CMK (cell line): Measurements from ENCODE around the gene CATSPERZ.
"Not testable (repeated sequence)": the region's sequence is repeated elsewhere in the genome, so short reads cannot be mapped to it uniquely, and the experiment has no call there.

Source experiments
- DNase-seq: peaks from one replicate; pipeline ENCODE4 v3.0.0-alpha.2; 2010; ENCODE audit warnings: low read depth

Gene CATSPERZ

DNA sequence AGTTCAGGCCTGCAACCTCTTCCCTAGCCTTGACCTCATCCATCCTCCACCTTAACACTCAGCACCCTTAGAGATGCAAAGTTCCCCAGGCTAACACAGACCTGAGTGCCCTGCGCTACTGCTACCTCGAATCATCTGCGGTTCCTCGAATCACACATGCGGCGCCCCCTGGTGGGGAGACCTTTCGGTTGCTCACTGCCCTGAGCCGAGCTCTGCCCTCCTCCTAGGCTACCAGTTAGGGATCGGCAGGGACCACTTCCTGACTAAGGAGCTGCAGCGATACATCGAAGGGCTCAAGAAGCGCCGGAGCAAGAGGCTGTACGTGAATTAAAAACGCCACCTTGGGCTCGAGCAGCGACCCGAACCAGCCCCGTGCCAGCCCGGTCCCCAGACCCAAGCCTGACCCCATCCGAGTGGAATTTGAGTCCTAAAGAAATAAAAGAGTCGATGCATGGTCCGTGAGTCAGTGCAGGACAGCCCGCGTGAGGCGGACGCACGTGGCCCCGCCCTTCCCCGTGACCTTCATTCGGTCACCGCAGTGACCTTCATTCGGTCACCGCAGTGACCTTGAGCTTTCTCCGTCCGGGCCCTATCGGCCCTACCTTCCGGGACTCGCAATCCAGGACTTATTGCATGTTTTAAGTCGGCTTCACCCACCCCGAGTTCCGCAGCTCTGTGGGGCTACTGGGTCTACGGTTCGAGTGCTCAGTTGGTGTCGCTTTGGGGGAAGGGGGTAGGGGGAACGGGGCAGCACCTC, 4.3 kb downstream of the CATSPERZ start:
- peak; percentile 77 for DNase-seq

GRCh38 chr11:64305075-64305690, 5.0 kb downstream of the CATSPERZ start, which contains the start of gene ESRRA:
Gene ESRRA, plus strand, starts transcription at chr11:64305524. Its CDS starts 1,656 bp downstream, at chr11:64307180.
- peak; percentile 95 for DNase-seq

DNA sequence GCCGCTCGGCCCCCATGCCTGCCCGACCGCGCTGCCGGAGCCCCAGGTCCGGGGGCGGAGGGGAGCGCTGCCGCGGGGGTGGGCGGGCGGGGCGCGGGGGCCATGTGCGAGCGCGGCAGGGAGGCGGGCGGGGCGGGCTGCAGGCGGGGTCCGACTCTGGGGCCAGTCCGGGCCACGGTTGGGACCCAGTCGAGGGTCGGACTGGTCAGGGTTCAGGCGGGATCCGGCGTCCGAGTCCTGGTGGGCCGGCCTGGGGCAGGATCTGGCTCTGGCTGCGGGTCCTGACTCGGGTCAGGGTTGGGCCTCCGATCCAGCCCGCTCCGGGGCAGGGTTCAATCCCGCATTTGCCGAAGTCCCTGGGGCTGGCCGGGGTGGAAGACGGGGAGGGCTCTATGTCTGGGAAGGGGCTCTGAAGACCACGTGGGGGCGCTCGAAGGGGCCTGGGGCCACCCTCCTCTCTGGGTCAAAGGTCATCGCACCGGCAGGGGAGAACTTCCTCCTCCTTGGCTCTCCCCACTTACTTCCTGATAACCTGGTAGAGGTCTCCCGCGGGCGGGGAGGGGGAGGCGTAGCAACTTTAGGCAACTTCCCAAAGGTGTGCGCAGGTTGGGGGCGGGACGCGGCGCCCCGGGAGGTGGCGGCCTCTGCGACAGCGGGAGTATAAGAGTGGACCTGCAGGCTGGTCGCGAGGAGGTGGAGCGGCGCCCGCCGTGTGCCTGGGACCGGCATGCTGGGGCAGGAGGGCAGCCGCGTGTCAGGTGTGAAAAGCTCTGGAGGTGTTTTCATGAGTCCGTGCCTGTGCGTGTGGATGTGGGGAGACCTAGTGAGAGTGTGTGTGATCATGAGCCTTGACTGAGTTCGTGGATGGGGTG, 5.8 kb downstream of the CATSPERZ start:
- no peak for DNase-seq

DNA sequence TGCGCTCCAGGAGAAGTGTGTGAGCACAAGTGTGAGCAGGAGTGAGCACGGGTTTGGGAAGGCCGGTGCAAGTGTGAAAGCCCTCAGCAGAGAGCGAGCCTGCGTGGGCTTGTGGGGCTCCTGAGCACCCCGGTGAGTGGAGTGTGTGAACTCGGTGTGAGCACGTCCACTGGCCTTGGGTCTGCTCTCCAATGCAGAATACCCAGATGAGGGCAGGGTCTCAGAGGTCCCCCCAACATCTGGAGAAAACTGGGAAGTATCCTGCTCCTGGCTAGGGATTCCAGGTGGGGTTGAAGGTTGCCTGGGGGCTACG, 6.4 kb downstream of the CATSPERZ start:
- DNase-seq: no peak

GRCh38 chr11:64306876-64307622, 6.9 kb downstream of the CATSPERZ start:
- no peak for DNase-seq

DNA sequence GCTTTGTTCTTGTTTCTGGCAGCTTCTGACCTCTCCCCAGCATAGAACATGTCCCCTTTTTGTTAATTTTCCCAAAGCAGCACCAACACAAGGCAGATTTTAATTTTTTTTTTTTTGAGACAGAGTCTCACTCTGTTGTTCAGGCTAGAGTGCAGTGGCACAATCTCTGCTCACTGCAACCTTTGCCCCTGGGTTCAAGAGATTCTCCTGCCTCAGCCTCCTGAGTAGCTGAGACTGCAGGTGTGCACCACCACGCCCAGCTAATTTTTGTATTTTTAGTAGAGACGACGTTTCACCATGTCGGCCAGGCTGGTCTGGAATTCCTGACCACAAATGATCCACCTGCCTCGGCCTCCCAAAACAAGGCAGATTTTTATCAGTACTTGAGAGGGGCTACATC, 7.6 kb downstream of the CATSPERZ start:
- not testable (repeated sequence) for DNase-seq

DNA sequence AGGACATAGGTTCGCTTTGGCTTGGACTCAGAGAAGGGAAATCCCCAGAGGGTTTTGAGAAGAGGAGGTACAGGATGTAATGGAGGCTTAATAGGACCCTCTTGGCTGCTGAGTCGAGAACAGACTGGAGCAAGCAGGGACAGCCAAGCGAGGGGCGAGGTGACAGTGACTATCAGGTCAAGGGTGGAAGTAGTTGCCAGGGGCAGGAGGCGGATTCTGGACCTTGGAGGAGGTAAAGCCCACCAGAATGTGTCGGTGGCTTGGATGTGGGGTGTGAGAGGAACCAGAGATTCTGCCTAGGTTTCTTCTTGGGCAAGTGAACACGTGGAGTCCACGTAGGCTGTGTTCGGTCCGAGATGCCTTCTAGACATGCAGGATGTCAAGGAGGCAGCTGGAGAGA, 12.8 kb downstream of the CATSPERZ start:
- DNase-seq: no peak

- no peak for DNase-seq
Measured at GRCh38 chr11:64313491-64314145, 13.5 kb downstream of the CATSPERZ start.

DNA sequence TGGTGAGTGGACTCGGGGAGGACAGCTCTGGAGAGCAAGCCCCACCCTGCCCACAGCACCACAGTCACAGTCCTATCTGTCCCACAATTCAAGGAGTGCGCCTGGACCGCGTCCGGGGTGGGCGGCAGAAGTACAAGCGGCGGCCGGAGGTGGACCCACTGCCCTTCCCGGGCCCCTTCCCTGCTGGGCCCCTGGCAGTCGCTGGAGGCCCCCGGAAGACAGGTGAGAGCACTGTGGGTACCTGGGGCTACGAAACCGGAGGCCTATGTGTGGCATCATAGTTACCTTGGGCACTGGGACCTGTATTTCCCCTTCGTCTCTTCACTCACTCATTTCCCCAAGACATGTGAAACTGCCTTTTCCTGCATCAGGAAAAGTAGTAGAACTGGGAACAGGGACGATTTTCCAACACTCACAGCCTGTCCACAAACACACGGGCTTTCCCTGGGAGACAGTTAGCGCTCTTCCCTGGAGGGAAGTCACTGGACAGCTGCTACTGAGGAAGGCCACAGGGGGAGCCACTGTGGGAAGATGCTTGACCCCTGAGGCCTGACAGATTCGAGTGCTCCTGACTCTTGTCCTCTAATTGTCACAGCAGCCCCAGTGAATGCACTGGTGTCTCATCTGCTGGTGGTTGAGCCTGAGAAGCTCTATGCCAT, 14.1 kb downstream of the CATSPERZ start:
- DNase-seq: no peak

DNA sequence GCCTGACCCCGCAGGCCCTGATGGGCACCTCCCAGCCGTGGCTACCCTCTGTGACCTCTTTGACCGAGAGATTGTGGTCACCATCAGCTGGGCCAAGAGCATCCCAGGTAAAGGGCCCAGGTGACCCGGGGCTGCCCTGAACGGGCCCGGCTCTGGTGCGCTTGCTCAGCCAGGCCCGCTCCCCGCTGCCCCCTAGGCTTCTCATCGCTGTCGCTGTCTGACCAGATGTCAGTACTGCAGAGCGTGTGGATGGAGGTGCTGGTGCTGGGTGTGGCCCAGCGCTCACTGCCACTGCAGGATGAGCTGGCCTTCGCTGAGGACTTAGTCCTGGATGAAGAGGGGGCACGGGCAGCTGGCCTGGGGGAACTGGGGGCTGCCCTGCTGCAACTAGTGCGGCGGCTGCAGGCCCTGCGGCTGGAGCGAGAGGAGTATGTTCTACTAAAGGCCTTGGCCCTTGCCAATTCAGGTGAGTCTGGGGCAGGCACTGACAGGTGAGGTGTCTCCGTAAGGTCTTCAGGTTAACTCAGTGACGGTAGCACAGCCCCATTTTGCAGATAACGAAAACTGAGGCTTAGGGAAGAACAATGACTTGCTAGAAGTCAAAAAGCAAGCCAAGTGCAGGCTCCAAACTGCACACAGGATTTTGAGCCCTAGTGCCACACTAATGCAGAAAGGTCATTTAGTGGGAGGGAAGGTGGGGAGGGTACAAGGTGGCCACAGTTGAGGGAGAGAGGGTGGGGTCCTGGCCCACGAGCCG, 14.8 kb downstream of the CATSPERZ start:
- no peak for DNase-seq

DNA sequence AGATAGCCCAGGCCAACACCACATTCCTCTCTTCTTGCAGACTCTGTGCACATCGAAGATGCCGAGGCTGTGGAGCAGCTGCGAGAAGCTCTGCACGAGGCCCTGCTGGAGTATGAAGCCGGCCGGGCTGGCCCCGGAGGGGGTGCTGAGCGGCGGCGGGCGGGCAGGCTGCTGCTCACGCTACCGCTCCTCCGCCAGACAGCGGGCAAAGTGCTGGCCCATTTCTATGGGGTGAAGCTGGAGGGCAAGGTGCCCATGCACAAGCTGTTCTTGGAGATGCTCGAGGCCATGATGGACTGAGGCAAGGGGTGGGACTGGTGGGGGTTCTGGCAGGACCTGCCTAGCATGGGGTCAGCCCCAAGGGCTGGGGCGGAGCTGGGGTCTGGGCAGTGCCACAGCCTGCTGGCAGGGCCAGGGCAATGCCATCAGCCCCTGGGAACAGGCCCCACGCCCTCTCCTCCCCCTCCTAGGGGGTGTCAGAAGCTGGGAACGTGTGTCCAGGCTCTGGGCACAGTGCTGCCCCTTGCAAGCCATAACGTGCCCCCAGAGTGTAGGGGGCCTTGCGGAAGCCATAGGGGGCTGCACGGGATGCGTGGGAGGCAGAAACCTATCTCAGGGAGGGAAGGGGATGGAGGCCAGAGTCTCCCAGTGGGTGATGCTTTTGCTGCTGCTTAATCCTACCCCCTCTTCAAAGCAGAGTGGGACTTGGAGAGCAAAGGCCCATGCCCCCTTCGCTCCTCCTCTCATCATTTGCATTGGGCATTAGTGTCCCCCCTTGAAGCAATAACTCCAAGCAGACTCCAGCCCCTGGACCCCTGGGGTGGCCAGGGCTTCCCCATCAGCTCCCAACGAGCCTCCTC, 15.7 kb downstream of the CATSPERZ start:
- DNase-seq: not testable (repeated sequence)

DNA sequence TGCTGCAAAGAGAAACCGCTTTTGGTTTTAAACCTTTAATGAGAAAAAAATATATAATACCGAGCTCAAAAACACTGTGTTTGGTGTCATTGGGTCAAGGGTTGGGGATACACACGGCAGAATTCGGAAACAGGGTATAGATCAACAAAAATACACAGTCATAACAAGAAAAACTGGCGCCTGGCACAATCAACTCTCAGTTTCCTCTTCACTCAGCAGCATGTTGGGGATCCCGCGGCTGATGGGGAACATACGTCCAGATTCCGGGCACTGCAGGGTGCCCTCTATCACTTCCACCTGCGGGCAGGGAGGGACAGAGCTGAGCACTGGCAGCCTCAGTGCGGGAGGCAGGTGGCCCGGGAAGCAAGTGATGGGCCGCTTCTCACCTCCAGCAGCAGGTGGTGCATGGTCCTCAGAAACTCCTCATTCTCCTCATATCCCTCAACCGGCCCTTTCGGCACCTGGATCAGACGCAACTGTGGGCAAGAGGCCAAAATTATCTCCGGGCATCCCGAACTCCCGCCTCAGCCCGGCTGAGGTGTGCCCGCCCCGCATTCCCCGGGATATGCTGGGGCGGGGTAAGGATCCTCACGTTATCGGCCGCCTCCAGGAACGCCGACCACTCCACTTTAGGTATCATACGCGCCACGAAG, 16.6 kb downstream of the CATSPERZ start:
- DNase-seq: no peak

DNA sequence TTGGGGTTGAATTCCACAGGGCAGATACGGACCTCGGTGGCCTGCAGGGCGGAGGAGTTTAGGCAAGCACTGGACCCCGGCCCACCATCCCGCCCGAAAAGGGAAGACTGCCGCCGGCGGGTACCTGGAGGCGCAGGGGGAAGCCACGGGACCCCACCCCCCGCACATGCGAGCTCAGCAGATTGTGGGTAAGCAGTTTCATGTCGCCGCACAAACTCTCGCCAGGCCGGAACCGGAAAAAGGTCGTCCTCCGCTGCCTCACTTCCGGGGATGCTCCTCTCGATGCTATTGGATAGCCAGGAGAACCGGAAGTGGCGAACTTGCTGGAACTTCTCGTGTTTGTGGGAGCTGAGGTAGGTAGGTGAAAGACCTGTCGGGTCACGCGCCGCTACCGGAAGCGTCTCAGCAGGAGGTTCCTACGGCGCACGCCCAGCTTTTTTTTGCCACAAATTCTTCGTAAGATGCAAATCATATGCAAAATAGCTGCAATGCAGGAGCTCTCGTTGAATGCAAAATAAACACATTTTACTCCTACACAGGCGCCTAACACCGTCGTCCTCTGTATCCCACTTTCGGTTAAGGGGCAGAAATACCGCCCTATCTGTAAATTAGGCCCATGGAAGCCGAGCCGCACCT, 17.3 kb downstream of the CATSPERZ start, which contains the start of gene TRMT112:
TRMT112 (minus strand) TSS at position 235 of the 636 bp plus-strand sequence; CDS start at position 202, 33 bp downstream.
- DNase-seq: peak; percentile 85

- peak; percentile 92 for DNase-seq
Measured at GRCh38 chr11:64317961-64318765, 18.0 kb downstream of the CATSPERZ start, which contains the start of gene PRDX5. Gene PRDX5, plus strand, starts transcription at chr11:64318121. Its CDS starts 95 bp downstream, at chr11:64318216.

DNA sequence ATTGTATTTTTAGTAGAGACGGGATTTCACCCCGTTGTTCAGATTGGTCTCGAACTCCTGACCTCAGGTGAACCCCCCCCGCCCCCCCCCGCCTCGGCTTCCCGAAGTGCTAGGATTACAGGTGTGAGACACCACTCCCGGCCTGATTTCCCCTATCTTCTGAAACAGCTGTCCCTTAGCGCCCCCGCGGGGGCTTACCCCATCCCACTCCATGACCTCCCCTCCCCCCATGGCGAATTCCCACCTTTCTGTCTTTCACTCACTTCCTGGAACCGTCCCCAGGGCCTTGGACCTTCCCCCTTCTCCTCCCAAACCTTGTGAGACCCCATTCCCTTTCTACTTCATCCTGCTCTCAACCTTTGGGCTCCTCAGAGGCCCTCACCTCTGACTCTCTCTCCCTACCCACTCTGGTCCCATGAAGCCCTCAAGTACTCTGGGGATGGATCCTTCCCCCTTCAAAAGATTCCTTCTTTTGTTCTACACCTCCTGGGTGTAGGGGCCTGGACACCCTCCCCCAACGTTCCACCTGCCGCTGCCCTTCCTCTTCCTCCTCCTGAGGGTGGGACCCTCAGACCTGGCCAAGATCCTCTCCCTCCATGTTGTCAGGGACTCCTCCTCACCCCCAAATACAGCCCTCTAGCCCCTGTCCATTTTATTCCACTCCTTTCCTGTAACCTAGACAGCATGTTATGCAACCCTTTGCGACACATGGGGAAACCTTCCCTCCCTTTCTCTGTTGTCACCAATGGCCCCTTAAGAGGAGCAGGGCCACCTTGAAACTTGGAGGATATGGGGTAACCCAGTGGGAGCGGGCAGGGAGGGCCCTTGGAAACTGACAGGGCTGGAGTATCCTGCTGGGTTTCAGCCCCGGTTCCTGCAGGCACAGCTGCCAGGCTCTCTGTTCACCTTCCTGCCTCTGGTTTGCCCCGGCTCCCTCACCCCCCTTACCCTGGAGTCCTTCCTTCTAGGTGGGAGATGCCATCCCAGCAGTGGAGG, 18.9 kb downstream of the CATSPERZ start:
- no peak for DNase-seq

GRCh38 chr11:64320556-64320955, 20.4 kb downstream of the CATSPERZ start:
- no peak for DNase-seq
